PC-3 (cell line): ENCODE data around the gene MAD2L1BP. TPM values are rescaled to one million over a fixed set of nuclear protein-coding genes. Genes with fewer than 3 reads are reported as not detected.

ENCODE experiments used
- ATAC-seq: fragments of 200-7000 bp; cut with Tn5 transposase; 2 replicates; pipeline ENCODE4 v1.9.1; 2020; ENCODE audit warnings: mild to moderate bottlenecking, moderate library complexity
- BruUV-seq: library from RNA; stranded (reverse); fragments of 400-500 nt; replicated peaks from 2 replicates; lab custom pipeline; 2021; lab: Mats Ljungman, UMichigan
- CTCF ChIA-PET: fragments of 300-600 bp; sonication (Branson Sonifier 250); formaldehyde crosslinking; loops from one replicate; lab custom pipeline; 2022; ENCODE audit warnings: antibody characterized with exemption; lab: Charles Lee
- POLR2A ChIA-PET: fragments of 300-600 bp; sonication (Branson Sonifier 250); formaldehyde crosslinking; loops from one replicate; lab custom pipeline; 2022; ENCODE audit warnings: antibody characterized with exemption; ENCODE audit not compliant: unreplicated experiment; lab: Charles Lee
- DNase-seq: peaks from one replicate; pipeline ENCODE4 v3.0.0-alpha.2; 2015
- H2AFZ ChIP-seq: fragments of 300-600 bp; sonication (generic); 2 replicates; pipeline ENCODE4 v1.6.0; 2016; ENCODE audit warnings: antibody characterized with exemption, low read length
- H3F3A ChIP-seq: fragments of 300-600 bp; sonication (generic); one replicate; pipeline ENCODE4 v1.6.0; 2017; ENCODE audit warnings: antibody characterized with exemption, low read length, control low read depth, mild to moderate bottlenecking; ENCODE audit not compliant: unreplicated experiment
- H3K27ac ChIP-seq: fragments of 300-600 bp; sonication (generic); 2 replicates; pipeline ENCODE4 v1.5.1; 2016; ENCODE audit warnings: mild to moderate bottlenecking, low read length
- H3K27me3 ChIP-seq: fragments of 300-600 bp; sonication (generic); 2 replicates; pipeline ENCODE4 v1.6.1; 2016; ENCODE audit warnings: low read length, mixed read lengths
- H3K36me3 ChIP-seq: fragments of 300-600 bp; sonication (generic); 2 replicates; pipeline ENCODE4 v1.6.1; 2016; ENCODE audit warnings: low read depth, mixed run types, low read length, mixed read lengths
- H3K4me1 ChIP-seq: fragments of 300-600 bp; sonication (generic); 2 replicates; pipeline ENCODE4 v1.5.1; 2016; ENCODE audit warnings: low read length; ENCODE audit not compliant: insufficient read depth
- H3K4me2 ChIP-seq: fragments of 300-600 bp; sonication (generic); 2 replicates; pipeline ENCODE4 v1.6.0; 2016; ENCODE audit warnings: low read length
- H3K4me3 ChIP-seq: fragments of 300-600 bp; sonication (generic); 2 replicates; pipeline ENCODE4 v1.5.1; 2016; ENCODE audit warnings: mild to moderate bottlenecking, low read length, mixed read lengths
- H3K79me2 ChIP-seq: fragments of 300-600 bp; sonication (generic); 2 replicates; pipeline ENCODE4 v1.6.1; 2017; ENCODE audit warnings: low read length, mixed read lengths
- H3K9ac ChIP-seq: fragments of 300-600 bp; sonication (generic); 2 replicates; pipeline ENCODE4 v1.6.0; 2016; ENCODE audit warnings: mild to moderate bottlenecking, low read length
- H3K9me2 ChIP-seq: fragments of 300-600 bp; sonication (generic); replicated peaks from 2 replicates; pipeline ENCODE4 v1.6.1; 2016; ENCODE audit warnings: mixed run types, low read length, mixed read lengths
- H3K9me3 ChIP-seq: fragments of 300-600 bp; sonication (generic); 2 replicates; pipeline ENCODE4 v1.6.1; 2016; ENCODE audit warnings: low read length, mixed read lengths
- H4K20me1 ChIP-seq: fragments of 300-600 bp; sonication (generic); 2 replicates; pipeline ENCODE4 v1.6.1; 2016; ENCODE audit warnings: low read length, mixed read lengths
- CTCF ChIP-seq: fragments of 300-600 bp; sonication (generic); conservative IDR thresholded peaks from 2 replicates; pipeline ENCODE4 v1.5.1; 2017; ENCODE audit warnings: antibody characterized with exemption, low read depth, mild to moderate bottlenecking, low read length
- EZH2 ChIP-seq: fragments of 300-600 bp; sonication (generic); IDR thresholded peaks from one replicate; pipeline ENCODE4 v1.6.1; 2017; ENCODE audit warnings: antibody characterized with exemption, mild to moderate bottlenecking, low read length; ENCODE audit not compliant: unreplicated experiment
- EZH2phosphoT487 ChIP-seq: fragments of 300-600 bp; sonication (generic); IDR thresholded peaks from 2 replicates; pipeline ENCODE4 v1.6.1; 2018; ENCODE audit warnings: mild to moderate bottlenecking, antibody characterized with exemption, low read length, borderline replicate concordance
- intact Hi-C: fragments of 100-400 bp; cut with micrococcal nuclease; formaldehyde crosslinking; loops from 2 replicates; pipeline ENCODE4 v1.9.0; 2023
- total RNA-seq: library from RNA; depleted of rRNA; stranded (reverse); fragments of >200 nt; gene quantifications from 2 replicates; pipeline ENCODE4 v1.2.3, GENCODE V29; 2014

MAD2L1BP gene
- total RNA-seq, 1 experiment from 2014 or later, result 40.9 TPM

- peaks cover 37% of the 10 kb centered on the region for H3K4me1 ChIP-seq
- no peak for TF ChIP-seq EZH2
- no peak for TF ChIP-seq CTCF
- TF ChIP-seq EZH2phosphoT487, result no peak
- H3K9me3 ChIP-seq, result no peaks in the 10 kb centered on the region
- H3K36me3 ChIP-seq, result peaks cover 23% of the 10 kb centered on the region
- H3F3A ChIP-seq, result no peaks in the 10 kb centered on the region
- intact Hi-C loops, result no loop called here
- peak overlapping the region; percentile 80 for H3K27ac ChIP-seq
- H3K79me2 ChIP-seq, result no peaks in the 10 kb centered on the region
- DNase-seq, result no peak
- H2AFZ ChIP-seq, result no peak overlapping the region
- peak overlapping the region; percentile 16; the same call in 1 of the 2 replicates for H3K4me2 ChIP-seq
- no peak for ATAC-seq
- POLR2A ChIA-PET, result no interaction called here
- no peaks in the 10 kb centered on the region for H3K9me2 ChIP-seq
- H3K9ac ChIP-seq, result peak overlapping the region; percentile 6; the same call in 1 of the 2 replicates
- no peaks in the 10 kb centered on the region for H3K27me3 ChIP-seq
- CTCF ChIA-PET, result interaction anchor here (0.5 to 1.0 kb wide), 2 partner anchors 100 to 102 kb away, joined by 3 to 5 read pairs; partner anchors contain the start of gene VEGFA
- H3K4me3 ChIP-seq, result no peak overlapping the region
- no TSS peak for BruUV-seq
- no peaks in the 10 kb centered on the region for H4K20me1 ChIP-seq
Measured at GRCh38 chr6:43670623-43670986, 35.0 kb downstream of the MAD2L1BP start.

- intact Hi-C loops, result no loop called here
- no peak overlapping the region for H3K4me2 ChIP-seq
Measured at GRCh38 chr6:43671011-43671800, 35.6 kb downstream of the MAD2L1BP start.

More at GRCh38 chr6:43671011-43671800, 35.6 kb downstream of the MAD2L1BP start:
- Histone ChIP-seq H3K4me3 (no peak overlapping the region), H4K20me1 (no peaks in the 10 kb centered on the region), H3F3A (no peaks in the 10 kb centered on the region), H3K27me3 (no peaks in the 10 kb centered on the region), H3K36me3 (peaks cover 23% of the 10 kb centered on the region), H3K9me2 (no peaks in the 10 kb centered on the region), H3K27ac (peak overlapping the region; percentile 80), H3K9ac (no peak overlapping the region), H3K9me3 (no peaks in the 10 kb centered on the region), H3K4me1 (peaks cover 37% of the 10 kb centered on the region), H2AFZ (no peak overlapping the region), H3K79me2 (no peaks in the 10 kb centered on the region)
- ATAC-seq (no peak), DNase-seq (no peak)
- POLR2A ChIA-PET, result no interaction called here
- CTCF ChIA-PET, result interaction anchor here (1.0 kb wide), 1 partner anchor 99 kb away, joined by 5 read pairs; the partner anchor contains the start of gene VEGFA
- no TSS peak for BruUV-seq
- TF ChIP-seq CTCF (no peak), EZH2 (no peak), EZH2phosphoT487 (no peak)
